ENCODE measurements around the gene GAS6. TPM values are rescaled to one million over a fixed set of nuclear protein-coding genes. Genes with fewer than 3 reads are reported as not detected.

GAS6 gene
- total and polyA plus RNA-seq, 9 donors: 35.7 to 53.9 (median 42.6) TPM

GRCh38 chr13:113848020-113848419 is 15.9 kb downstream of the GAS6 start:
- Histone ChIP-seq H3K4me3 (ENCODE audit: low read length) (no peak overlapping the region), H3K36me3 (ENCODE audit: control insufficient read depth, insufficient read depth, low read length) (peaks cover 3% of the 10 kb centered on the region), H3K4me1 (ENCODE audit: control insufficient read depth, insufficient read depth, low read length) (peaks cover 5% of the 10 kb centered on the region), H3K9me3 (replicated peaks; ENCODE audit: control insufficient read depth, low read depth, low read length) (no peaks in the 10 kb centered on the region), H3K27me3 (ENCODE audit: control insufficient read depth, insufficient read depth, low read length) (no peaks in the 10 kb centered on the region), H3K27ac (ENCODE audit: low read length) (no peak overlapping the region)
- WGBS (ENCODE audit: insufficient coverage): 66% methylated on average over 8 of the region's 8 CpGs
- DNase-seq: peak; percentile 3

DNA sequence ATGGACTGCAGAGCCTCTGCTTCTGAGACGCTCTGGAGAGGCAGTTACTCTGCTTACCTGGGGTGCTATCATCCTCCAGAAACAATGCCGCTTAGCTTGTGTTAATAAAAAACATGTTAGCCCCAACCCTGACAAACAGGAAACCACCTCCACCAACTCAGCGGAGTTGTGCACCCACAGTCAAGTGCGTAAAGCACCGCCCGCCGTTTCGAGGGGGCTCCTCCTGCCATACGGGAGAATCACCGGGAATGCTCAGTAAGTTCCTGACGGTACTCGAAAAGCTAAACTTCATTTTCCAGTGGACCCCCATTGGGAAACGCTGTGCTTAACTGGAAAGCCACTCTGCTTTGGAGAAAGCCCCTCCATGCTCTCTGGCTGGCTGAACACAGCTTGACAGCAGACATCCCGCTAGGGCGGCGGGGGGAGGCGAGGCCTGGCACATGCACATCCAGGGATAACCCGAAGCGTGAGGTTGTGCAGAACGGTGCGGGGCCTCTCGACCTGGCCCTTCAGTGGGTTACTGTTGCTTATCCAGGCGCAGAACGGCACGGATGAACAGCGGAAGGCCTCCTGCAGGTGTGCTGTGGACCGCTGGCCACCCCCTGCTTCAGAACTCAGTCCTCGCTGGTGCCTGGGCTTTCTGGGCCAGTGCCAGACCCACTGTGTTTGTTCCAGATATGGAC is 17.1 kb downstream of the GAS6 start:
- H3K9me3 ChIP-seq (replicated peaks; ENCODE audit: control insufficient read depth, low read depth, low read length): no peaks in the 10 kb centered on the region
- no peak overlapping the region for H3K27ac ChIP-seq (ENCODE audit: low read length)
- H3K4me1 ChIP-seq (ENCODE audit: control insufficient read depth, insufficient read depth, low read length): no peaks in the 10 kb centered on the region
- 86% methylated on average over 24 of the region's 28 CpGs for WGBS (ENCODE audit: insufficient coverage)
- no peak overlapping the region for H3K4me3 ChIP-seq (ENCODE audit: low read length)
- peaks cover 3% of the 10 kb centered on the region for H3K36me3 ChIP-seq (ENCODE audit: control insufficient read depth, insufficient read depth, low read length)
- DNase-seq: no peak
- H3K27me3 ChIP-seq (ENCODE audit: control insufficient read depth, insufficient read depth, low read length): no peaks in the 10 kb centered on the region

DNA sequence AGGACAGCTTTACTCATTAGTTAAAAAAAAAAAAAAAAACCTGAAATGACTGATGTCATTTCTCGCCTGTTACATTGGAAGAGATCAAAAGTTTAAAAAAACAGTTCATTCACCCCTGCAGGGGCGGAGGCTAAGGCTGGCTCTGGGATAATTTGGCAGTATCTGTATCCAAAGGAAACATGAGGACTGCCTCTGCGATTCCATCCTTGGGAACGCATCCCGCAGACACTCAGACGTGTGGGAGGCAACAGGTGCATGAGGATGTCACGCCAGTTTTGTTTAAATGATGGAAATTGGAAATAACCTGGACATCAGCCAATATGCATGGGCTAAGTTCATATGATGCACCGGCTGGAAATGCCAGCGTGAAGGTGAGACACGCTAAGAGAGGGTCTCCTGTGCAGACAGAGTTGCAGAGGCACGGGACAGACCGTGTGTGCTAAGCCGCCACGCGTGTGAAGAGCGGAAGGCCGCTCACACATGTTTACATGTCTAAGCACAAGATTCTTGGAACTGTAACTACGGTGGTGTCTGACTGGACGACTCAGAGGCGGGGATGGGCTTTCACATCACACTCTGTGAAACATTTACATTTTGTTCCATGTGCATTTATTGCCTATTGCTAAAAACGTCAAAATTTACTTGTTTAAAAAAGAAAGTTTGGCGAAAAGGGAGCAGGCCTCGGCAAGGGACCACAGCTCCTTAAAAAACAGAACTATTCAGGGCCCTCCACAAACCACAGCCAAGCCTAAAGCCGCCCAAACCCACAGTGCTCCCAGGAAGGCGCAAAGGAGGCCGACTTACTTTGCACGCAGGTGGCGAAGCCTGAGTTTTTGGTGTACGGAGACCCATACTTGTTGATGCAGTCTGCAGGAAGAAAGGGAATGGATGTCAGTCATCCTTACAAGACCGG is 17.9 kb downstream of the GAS6 start:
- Histone ChIP-seq H3K27ac (ENCODE audit: low read length) (no peak overlapping the region), H3K27me3 (ENCODE audit: control insufficient read depth, insufficient read depth, low read length) (no peaks in the 10 kb centered on the region), H3K4me1 (ENCODE audit: control insufficient read depth, insufficient read depth, low read length) (peaks cover 2% of the 10 kb centered on the region), H3K4me3 (ENCODE audit: low read length) (no peak overlapping the region), H3K36me3 (ENCODE audit: control insufficient read depth, insufficient read depth, low read length) (peaks cover 3% of the 10 kb centered on the region), H3K9me3 (replicated peaks; ENCODE audit: control insufficient read depth, low read depth, low read length) (no peaks in the 10 kb centered on the region)
- no peak for DNase-seq
- WGBS (ENCODE audit: insufficient coverage): 74% methylated on average over 22 of the region's 30 CpGs

DNA sequence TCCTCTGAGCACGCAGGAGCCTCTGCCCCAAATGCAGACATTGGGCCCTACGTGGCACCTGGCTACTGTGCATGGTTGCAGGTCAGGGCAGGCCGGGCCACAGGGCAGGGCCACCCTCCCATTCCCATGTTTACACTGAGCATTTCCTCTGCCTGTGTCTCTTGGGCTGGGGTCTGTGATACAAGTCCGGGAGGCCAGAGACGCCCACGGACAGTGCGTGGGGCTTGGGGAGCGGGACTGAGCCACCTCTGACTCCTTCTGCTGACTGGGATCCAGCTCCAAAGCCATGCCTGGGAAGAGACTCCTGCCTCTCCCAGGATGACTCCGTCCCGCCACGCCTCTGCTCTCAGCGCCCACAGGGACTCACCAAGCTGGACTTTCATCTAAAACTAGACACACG is 18.8 kb downstream of the GAS6 start:
- Histone ChIP-seq H3K4me1 (ENCODE audit: control insufficient read depth, insufficient read depth, low read length) (peaks cover 11% of the 10 kb centered on the region), H3K36me3 (ENCODE audit: control insufficient read depth, insufficient read depth, low read length) (peaks cover 8% of the 10 kb centered on the region), H3K27ac (ENCODE audit: low read length) (no peak overlapping the region), H3K4me3 (ENCODE audit: low read length) (no peak overlapping the region), H3K27me3 (ENCODE audit: control insufficient read depth, insufficient read depth, low read length) (no peaks in the 10 kb centered on the region), H3K9me3 (replicated peaks; ENCODE audit: control insufficient read depth, low read depth, low read length) (no peaks in the 10 kb centered on the region)
- DNase-seq: no peak
- WGBS (ENCODE audit: insufficient coverage): 81% methylated on average over 9 of the region's 13 CpGs

GRCh38 chr13:113843864-113844556 is 19.9 kb downstream of the GAS6 start:
- H3K36me3 ChIP-seq (ENCODE audit: control insufficient read depth, insufficient read depth, low read length): peaks cover 8% of the 10 kb centered on the region
- no peaks in the 10 kb centered on the region for H3K9me3 ChIP-seq (replicated peaks; ENCODE audit: control insufficient read depth, low read depth, low read length)
- no peaks in the 10 kb centered on the region for H3K27me3 ChIP-seq (ENCODE audit: control insufficient read depth, insufficient read depth, low read length)
- no peak for DNase-seq
- H3K4me3 ChIP-seq (ENCODE audit: low read length): no peak overlapping the region
- H3K4me1 ChIP-seq (ENCODE audit: control insufficient read depth, insufficient read depth, low read length): peaks cover 19% of the 10 kb centered on the region
- no peak overlapping the region for H3K27ac ChIP-seq (ENCODE audit: low read length)
- 72% methylated on average over 22 of the region's 26 CpGs for WGBS (ENCODE audit: insufficient coverage)

- Histone ChIP-seq H3K4me1 (ENCODE audit: control insufficient read depth, insufficient read depth, low read length) (peaks cover 28% of the 10 kb centered on the region), H3K27me3 (ENCODE audit: control insufficient read depth, insufficient read depth, low read length) (no peaks in the 10 kb centered on the region), H3K27ac (ENCODE audit: low read length) (no peak overlapping the region), H3K4me3 (ENCODE audit: low read length) (no peak overlapping the region), H3K9me3 (replicated peaks; ENCODE audit: control insufficient read depth, low read depth, low read length) (no peaks in the 10 kb centered on the region), H3K36me3 (ENCODE audit: control insufficient read depth, insufficient read depth, low read length) (peaks cover 11% of the 10 kb centered on the region)
- DNase-seq: no peak
- WGBS (ENCODE audit: insufficient coverage): 87% methylated on average over 21 of the region's 30 CpGs
Measured at GRCh38 chr13:113843063-113843654, 20.7 kb downstream of the GAS6 start.

- Histone ChIP-seq H3K4me3 (ENCODE audit: low read length) (no peak overlapping the region), H3K4me1 (ENCODE audit: control insufficient read depth, insufficient read depth, low read length) (peaks cover 34% of the 10 kb centered on the region), H3K36me3 (ENCODE audit: control insufficient read depth, insufficient read depth, low read length) (peaks cover 11% of the 10 kb centered on the region), H3K27ac (ENCODE audit: low read length) (no peak overlapping the region), H3K27me3 (ENCODE audit: control insufficient read depth, insufficient read depth, low read length) (no peaks in the 10 kb centered on the region), H3K9me3 (replicated peaks; ENCODE audit: control insufficient read depth, low read depth, low read length) (no peaks in the 10 kb centered on the region)
- WGBS (ENCODE audit: insufficient coverage): 77% methylated on average over 19 of the region's 29 CpGs
- DNase-seq: no peak
Measured at GRCh38 chr13:113842336-113843062, 21.4 kb downstream of the GAS6 start.

DNA sequence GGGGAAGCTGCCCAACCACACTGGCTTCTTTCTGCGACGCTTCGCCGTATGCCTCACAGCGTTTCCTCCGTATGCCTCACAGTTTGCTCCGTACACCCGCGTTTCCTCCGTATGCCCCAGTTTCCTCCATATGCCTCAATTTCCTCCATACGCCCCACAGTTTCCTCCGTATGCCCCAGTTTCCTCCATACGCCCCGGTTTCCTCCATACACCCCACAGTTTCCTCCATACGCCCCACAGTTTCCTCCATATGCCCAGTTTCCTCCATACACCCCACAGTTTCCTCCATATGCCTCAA is 22.6 kb downstream of the GAS6 start:
- WGBS (ENCODE audit: insufficient coverage): 77% methylated on average over 12 of the region's 15 CpGs
- Histone ChIP-seq H3K9me3 (replicated peaks; ENCODE audit: control insufficient read depth, low read depth, low read length) (no peaks in the 10 kb centered on the region), H3K4me1 (ENCODE audit: control insufficient read depth, insufficient read depth, low read length) (peaks cover 42% of the 10 kb centered on the region), H3K36me3 (ENCODE audit: control insufficient read depth, insufficient read depth, low read length) (peaks cover 8% of the 10 kb centered on the region), H3K27ac (ENCODE audit: low read length) (no peak overlapping the region), H3K4me3 (ENCODE audit: low read length) (no peak overlapping the region), H3K27me3 (ENCODE audit: control insufficient read depth, insufficient read depth, low read length) (no peaks in the 10 kb centered on the region)
- DNase-seq: no peak

DNA sequence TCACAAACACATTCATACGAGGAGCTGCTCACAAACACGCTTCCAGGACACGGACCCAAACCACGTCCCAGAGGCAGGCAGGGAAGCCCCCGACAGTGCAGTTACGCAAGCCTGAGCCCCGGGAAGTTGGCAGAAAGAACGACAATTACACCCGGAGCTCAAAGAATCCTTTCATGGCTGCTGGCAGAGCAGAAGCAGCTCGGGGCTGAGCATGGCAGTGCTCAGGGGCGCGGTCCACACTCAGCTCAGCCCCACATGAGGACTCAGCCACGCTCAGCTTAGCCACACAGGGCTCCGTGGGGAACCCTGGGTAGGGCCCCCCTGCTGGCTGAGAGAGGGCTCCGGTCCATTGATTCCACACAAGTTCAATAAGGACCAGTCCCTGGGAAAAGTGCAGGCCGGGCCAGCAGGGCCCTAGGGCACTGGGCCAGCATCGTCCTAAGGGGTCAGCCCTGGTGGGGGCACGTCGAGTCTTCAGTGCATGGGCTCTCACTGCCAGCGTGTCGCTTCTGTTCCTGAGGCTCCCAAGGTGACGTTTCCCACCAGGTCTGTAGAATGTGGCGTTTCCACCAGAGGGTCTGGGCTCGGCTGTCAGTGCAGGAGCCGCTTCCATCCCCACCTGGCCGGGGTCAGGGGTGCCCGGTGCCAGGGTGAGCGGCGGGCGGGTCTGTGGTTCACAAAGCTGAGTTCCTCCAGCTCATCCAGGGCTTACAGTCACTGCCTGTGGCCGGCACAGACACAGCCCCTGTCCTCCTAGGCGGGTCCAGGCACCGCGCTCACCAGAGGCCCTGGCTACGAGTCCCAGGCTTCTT is 23.1 kb downstream of the GAS6 start:
- DNase-seq: peak; percentile 36
- H3K9me3 ChIP-seq (replicated peaks; ENCODE audit: control insufficient read depth, low read depth, low read length): no peaks in the 10 kb centered on the region
- WGBS (ENCODE audit: insufficient coverage): 67% methylated on average over 33 of the region's 35 CpGs
- peaks cover 8% of the 10 kb centered on the region for H3K36me3 ChIP-seq (ENCODE audit: control insufficient read depth, insufficient read depth, low read length)
- no peak overlapping the region for H3K4me3 ChIP-seq (ENCODE audit: low read length)
- H3K27me3 ChIP-seq (ENCODE audit: control insufficient read depth, insufficient read depth, low read length): no peaks in the 10 kb centered on the region
- peaks cover 42% of the 10 kb centered on the region for H3K4me1 ChIP-seq (ENCODE audit: control insufficient read depth, insufficient read depth, low read length)
- H3K27ac ChIP-seq (ENCODE audit: low read length): no peak overlapping the region

Data from muscle of leg (tissue), 11 donors.